Keratinocyte (primary cell): ENCODE measurements around the gene DNAJC28. TPM values are rescaled to one million over a fixed set of nuclear protein-coding genes. Genes with fewer than 3 reads are reported as not detected.

Experiments
- DNase-seq: peaks from one replicate; pipeline ENCODE4 v3.0.0-alpha.2; 2011; ENCODE audit warnings: low read depth, missing footprints, low spot score
- FAIRE-seq: peaks from 2 replicates; lab custom pipeline; 2011; peaks lifted over from hg19 to GRCh38; lab: Jason Lieb, UNC
- H2AFZ ChIP-seq: 2 replicates; pipeline ENCODE4 v1.6.0; 2012; ENCODE audit warnings: low read length, control low read depth, inconsistent platforms; ENCODE audit not compliant: control insufficient read depth
- H3K27ac ChIP-seq: 2 replicates; pipeline ENCODE4 v1.5.1; 2011; ENCODE audit warnings: low read length; ENCODE audit not compliant: control insufficient read depth, insufficient read depth
- H3K27me3 ChIP-seq: 3 replicates; pipeline ENCODE4 v1.6.0; 2011; ENCODE audit warnings: low read length; ENCODE audit not compliant: control insufficient read depth, insufficient read depth; ENCODE audit errors: extremely low read depth
- H3K36me3 ChIP-seq, 2 experiments: 2 replicates in 1 of 2; 3 replicates in 1 of 2; pipeline ENCODE4 v1.5.1; 2011; ENCODE audit warnings: low read length in 2 of 2, mild to moderate bottlenecking in 1 of 2; ENCODE audit not compliant: control insufficient read depth in 2 of 2, insufficient read depth in 2 of 2; ENCODE audit errors: extremely low read depth in 1 of 2
- H3K4me1 ChIP-seq: 3 replicates; pipeline ENCODE4 v1.5.1; 2011; ENCODE audit warnings: low read length; ENCODE audit not compliant: control insufficient read depth, insufficient read depth; ENCODE audit errors: extremely low read depth
- H3K4me2 ChIP-seq: 3 replicates; pipeline ENCODE4 v1.6.0; 2011; ENCODE audit warnings: low read depth, low read length; ENCODE audit not compliant: control insufficient read depth, insufficient read depth; ENCODE audit errors: extremely low read depth
- H3K4me3 ChIP-seq, 3 experiments: fragments of 200-600 bp in 1 of 3; sonication (generic) in 1 of 3; 2 replicates in 2 of 3; 3 replicates in 1 of 3; pipeline ENCODE4 v1.5.1; 2011 to 2016; ENCODE audit warnings: low read length in 3 of 3, mild to moderate bottlenecking in 3 of 3, control low read depth in 2 of 3, inconsistent platforms in 1 of 3, low read depth in 1 of 3, mixed read lengths in 1 of 3, mixed run types in 1 of 3, moderate library complexity in 1 of 3; ENCODE audit not compliant: control insufficient read depth in 2 of 3, insufficient read depth in 2 of 3; ENCODE audit errors: extremely low read depth in 1 of 3
- H3K79me2 ChIP-seq: 2 replicates; pipeline ENCODE4 v1.6.0; 2012; ENCODE audit warnings: low read length; ENCODE audit not compliant: control insufficient read depth, insufficient read depth
- H3K9ac ChIP-seq: 3 replicates; pipeline ENCODE4 v1.6.0; 2011; ENCODE audit warnings: low read length; ENCODE audit not compliant: control insufficient read depth, insufficient read depth; ENCODE audit errors: extremely low read depth
- H3K9me1 ChIP-seq: 3 replicates; pipeline ENCODE4 v1.6.0; 2011; ENCODE audit warnings: low read length; ENCODE audit not compliant: control insufficient read depth, insufficient read depth; ENCODE audit errors: extremely low read depth
- H3K9me3 ChIP-seq: 2 replicates; pipeline ENCODE4 v1.5.1; 2012; ENCODE audit warnings: low read depth, low read length; ENCODE audit not compliant: control insufficient read depth
- H4K20me1 ChIP-seq: 3 replicates; pipeline ENCODE4 v1.6.0; 2011; ENCODE audit warnings: low read length; ENCODE audit not compliant: control insufficient read depth, insufficient read depth; ENCODE audit errors: extremely low read depth
- CTCF ChIP-seq, 3 experiments: IDR thresholded peaks in 1 of 3; conservative IDR thresholded peaks in 1 of 3; optimal IDR thresholded peaks in 1 of 3; 2 replicates in 2 of 3; 3 replicates in 1 of 3; pipeline versions ENCODE3 to v1.5.1; 2011; ENCODE audit warnings: low read length in 3 of 3, mild to moderate bottlenecking in 3 of 3, moderate library complexity in 2 of 3, control low read depth in 1 of 3, inconsistent platforms in 1 of 3; ENCODE audit not compliant: insufficient read depth in 2 of 3; ENCODE audit errors: extremely low read depth in 1 of 3
- EZH2 ChIP-seq: IDR thresholded peaks from one replicate; pipeline ENCODE4 v1.6.1; 2012; ENCODE audit warnings: inconsistent platforms, mild to moderate bottlenecking, low read length, moderate library complexity
- dilution Hi-C: fragments of 300-500 bp; cut with MboI; formaldehyde crosslinking; loops from one replicate; pipeline ENCODE4 v1.7.0; 2020; ENCODE audit warnings: low sequenced_read_pairs; ENCODE audit not compliant: extremely low pct_ligation_motif_present
- polyA plus RNA-seq, 5 experiments: library from polyadenylated mRNA; depleted of rRNA in 3 of 5; stranded (reverse) in 3 of 5; stranded (forward) in 1 of 5; unstranded in 1 of 5; fragments of >200 nt; gene quantifications; 1 replicate in 1 of 5; 2 replicates in 3 of 5; 3 replicates in 1 of 5; pipeline versions ENCODE4 v1.2.1 to v1.2.3, GENCODE V29; 2011 to 2012; ENCODE audit warnings: missing spikeins in 2 of 5, low read depth in 1 of 5, low replicate concordance in 1 of 5

Gene DNAJC28
- polyA plus RNA-seq, 1 donor (not counting 4 experiments of a cell fraction or from before 2014, with no cell fraction given) = 1.4 TPM

DNA sequence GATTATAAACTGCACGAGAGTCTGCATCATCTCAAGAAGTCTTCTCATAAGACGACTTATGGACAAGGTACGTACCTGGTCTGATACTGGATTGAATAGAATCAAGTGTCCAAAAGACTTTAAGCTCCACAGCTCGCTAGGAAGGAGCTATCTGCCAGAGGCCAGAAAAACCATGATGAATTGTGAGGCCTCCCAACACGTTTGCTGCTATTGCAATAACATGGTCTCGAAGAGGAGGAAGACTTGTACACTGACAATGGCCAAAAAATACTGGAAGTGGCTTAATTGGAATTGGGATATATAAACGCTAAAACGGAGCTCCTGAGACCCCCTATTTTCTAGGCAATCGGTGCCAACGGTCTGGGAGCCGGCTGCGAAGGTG lies 534 bp downstream of the DNAJC28 start:
- no peaks in the 10 kb centered on the region for H3K36me3 ChIP-seq
- peak; percentile 5 for FAIRE-seq

GRCh38 chr21:33488936-33489335 lies 2.6 kb downstream of the DNAJC28 start:
- no peaks in the 10 kb centered on the region for H3K9me1 ChIP-seq
- FAIRE-seq = no peak
- DNase-seq = no peak
- H3K4me1 ChIP-seq = peaks cover 4% of the 10 kb centered on the region
- H3K4me2 ChIP-seq = no peak overlapping the region
- no peaks in the 10 kb centered on the region for H3K9me3 ChIP-seq
- no peak overlapping the region for H3K9ac ChIP-seq
- dilution Hi-C loops = no loop called here
- H3K4me3 ChIP-seq = no peak overlapping the region
- H3K27me3 ChIP-seq = no peaks in the 10 kb centered on the region
- no peaks in the 10 kb centered on the region for H3K36me3 ChIP-seq
- no peaks in the 10 kb centered on the region for H3K79me2 ChIP-seq
- H2AFZ ChIP-seq = no peak overlapping the region
- no peaks in the 10 kb centered on the region for H4K20me1 ChIP-seq
- no peak for TF ChIP-seq EZH2
- no peak for TF ChIP-seq CTCF (optimal IDR thresholded peaks at IDR 0.05 in 1 of 3, IDR thresholded peaks at IDR 0.05 in 1 of 3, conservative IDR thresholded peaks at IDR 0.05 in 1 of 3; ENCODE audit: extremely low read depth in 1 of 3, insufficient read depth in 2 of 3, low read length in 3 of 3)
- no peak overlapping the region for H3K27ac ChIP-seq

More for the DNA sequence above, 534 bp downstream of the DNAJC28 start:
- H4K20me1 ChIP-seq = no peaks in the 10 kb centered on the region
- H3K27me3 ChIP-seq = peaks cover 1% of the 10 kb centered on the region
- no peak for DNase-seq
- peak overlapping the region; percentile 88 for H3K9ac ChIP-seq
- H3K4me2 ChIP-seq = peak overlapping the region; percentile 92
- H3K4me3 ChIP-seq = peak overlapping the region; percentile 76 to 91 (median 88)
- H3K4me1 ChIP-seq = peaks cover 4% of the 10 kb centered on the region
- no peak for TF ChIP-seq CTCF (optimal IDR thresholded peaks at IDR 0.05 in 1 of 3, IDR thresholded peaks at IDR 0.05 in 1 of 3, conservative IDR thresholded peaks at IDR 0.05 in 1 of 3; ENCODE audit: extremely low read depth in 1 of 3, insufficient read depth in 2 of 3, low read length in 3 of 3)
- TF ChIP-seq EZH2 = no peak
- dilution Hi-C loops = no loop called here
- no peaks in the 10 kb centered on the region for H3K79me2 ChIP-seq
- H2AFZ ChIP-seq = peak overlapping the region; percentile 99
- H3K27ac ChIP-seq = peak overlapping the region; percentile 76
- H3K9me1 ChIP-seq = no peaks in the 10 kb centered on the region
- no peaks in the 10 kb centered on the region for H3K9me3 ChIP-seq
